Right atrium auricular region (tissue), 2 donors: ENCODE results near the gene FBXO42. TPM values are rescaled to one million over a fixed set of nuclear protein-coding genes. Genes with fewer than 3 reads are reported as not detected.

Experiments used
- DNase-seq: peaks from one replicate; pipeline ENCODE4 v3.0.0-alpha.2; 2019; ENCODE audit warnings: low spot score
- H3K27ac ChIP-seq, 2 donors: fragments of 200-600 bp; sonication (generic); 1 replicate in 1 of 2; 2 replicates in 1 of 2; pipeline ENCODE4 v1.5.1; 2016 to 2019
- H3K27me3 ChIP-seq, 2 donors: fragments of 200-600 bp; sonication (generic); one replicate each; pipeline versions ENCODE4 v1.5.1 to v1.6.0; 2017 to 2019
- H3K36me3 ChIP-seq: fragments of 200-600 bp; sonication (generic); one replicate; pipeline ENCODE4 v1.5.1; 2016
- H3K4me1 ChIP-seq, 2 donors: fragments of 200-600 bp; sonication (generic); one replicate each; pipeline versions ENCODE4 v1.5.1 to v1.6.0; 2017 to 2019
- H3K4me3 ChIP-seq, 2 donors: fragments of 200-600 bp; sonication (generic); 1 replicate in 1 of 2; 2 replicates in 1 of 2; pipeline ENCODE4 v1.5.1; 2017 to 2019; ENCODE audit warnings: mild to moderate bottlenecking in 1 of 2, moderate library complexity in 1 of 2
- H3K9me3 ChIP-seq, 2 donors: fragments of 200-600 bp; sonication (generic); one replicate each; pipeline ENCODE4 v1.5.1; 2019
- total RNA-seq, 2 donors: library from RNA; depleted of rRNA; stranded (reverse); fragments of >200 nt; gene quantifications; one replicate each; pipeline ENCODE4 v1.1.0, GENCODE V29; 2016
- TF ChIP-seq, protein P1 (sequence below), 2 donors: fragments of 200-600 bp; sonication (generic); IDR thresholded peaks; one replicate each; pipeline ENCODE4 v1.5.1; 2019; ENCODE audit warnings: antibody characterized with exemption in 2 of 2

Gene FBXO42
- total RNA-seq, 2 donors from 2014 or later = 11.9 to 16.5 TPM

DNA sequence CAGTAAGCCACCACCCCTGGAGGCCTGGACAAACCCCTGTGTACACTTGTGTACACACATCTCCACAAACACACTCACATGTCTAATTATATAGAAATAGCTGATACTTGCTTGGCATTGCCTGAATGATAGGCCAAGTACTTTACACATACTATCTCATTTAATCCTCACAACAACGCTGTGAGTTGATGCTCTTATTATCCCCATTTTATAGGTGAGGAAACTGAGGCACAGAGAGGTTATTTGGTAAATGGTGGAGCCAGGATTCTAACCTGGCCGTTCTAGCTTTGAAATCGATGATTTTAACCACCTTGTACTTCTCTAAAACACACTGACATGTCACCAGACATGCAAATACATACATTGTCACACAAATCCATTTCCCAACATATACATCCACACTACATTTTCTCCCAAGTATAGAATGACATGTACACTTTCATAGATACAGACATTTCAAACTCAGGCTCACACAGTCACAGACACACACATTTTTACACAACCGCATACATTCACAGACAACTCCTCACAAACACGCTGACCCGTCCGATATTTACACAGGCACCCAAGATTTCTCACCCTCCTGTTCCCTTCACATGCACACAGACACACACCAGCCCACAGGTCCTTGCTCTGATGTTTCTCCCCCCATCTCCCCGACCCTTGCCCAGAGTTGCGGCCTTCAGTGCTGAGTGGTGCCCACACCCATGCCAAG is 143.0 kb downstream of the FBXO42 start:
- peaks cover 0 to 22% of the 10 kb centered on the region in 2 donors for H3K4me1 ChIP-seq
- no peaks in the 10 kb centered on the region for H3K27me3 ChIP-seq
- H3K4me3 ChIP-seq = no peak overlapping the region
- H3K36me3 ChIP-seq = no peaks in the 10 kb centered on the region
- no peak for DNase-seq
- no peaks in the 10 kb centered on the region for H3K9me3 ChIP-seq
- TF ChIP-seq, protein P1, sequence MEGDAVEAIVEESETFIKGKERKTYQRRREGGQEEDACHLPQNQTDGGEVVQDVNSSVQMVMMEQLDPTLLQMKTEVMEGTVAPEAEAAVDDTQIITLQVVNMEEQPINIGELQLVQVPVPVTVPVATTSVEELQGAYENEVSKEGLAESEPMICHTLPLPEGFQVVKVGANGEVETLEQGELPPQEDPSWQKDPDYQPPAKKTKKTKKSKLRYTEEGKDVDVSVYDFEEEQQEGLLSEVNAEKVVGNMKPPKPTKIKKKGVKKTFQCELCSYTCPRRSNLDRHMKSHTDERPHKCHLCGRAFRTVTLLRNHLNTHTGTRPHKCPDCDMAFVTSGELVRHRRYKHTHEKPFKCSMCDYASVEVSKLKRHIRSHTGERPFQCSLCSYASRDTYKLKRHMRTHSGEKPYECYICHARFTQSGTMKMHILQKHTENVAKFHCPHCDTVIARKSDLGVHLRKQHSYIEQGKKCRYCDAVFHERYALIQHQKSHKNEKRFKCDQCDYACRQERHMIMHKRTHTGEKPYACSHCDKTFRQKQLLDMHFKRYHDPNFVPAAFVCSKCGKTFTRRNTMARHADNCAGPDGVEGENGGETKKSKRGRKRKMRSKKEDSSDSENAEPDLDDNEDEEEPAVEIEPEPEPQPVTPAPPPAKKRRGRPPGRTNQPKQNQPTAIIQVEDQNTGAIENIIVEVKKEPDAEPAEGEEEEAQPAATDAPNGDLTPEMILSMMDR (IDR thresholded peaks at IDR 0.05) = no peak
- H3K27ac ChIP-seq = no peak overlapping the region

DNA sequence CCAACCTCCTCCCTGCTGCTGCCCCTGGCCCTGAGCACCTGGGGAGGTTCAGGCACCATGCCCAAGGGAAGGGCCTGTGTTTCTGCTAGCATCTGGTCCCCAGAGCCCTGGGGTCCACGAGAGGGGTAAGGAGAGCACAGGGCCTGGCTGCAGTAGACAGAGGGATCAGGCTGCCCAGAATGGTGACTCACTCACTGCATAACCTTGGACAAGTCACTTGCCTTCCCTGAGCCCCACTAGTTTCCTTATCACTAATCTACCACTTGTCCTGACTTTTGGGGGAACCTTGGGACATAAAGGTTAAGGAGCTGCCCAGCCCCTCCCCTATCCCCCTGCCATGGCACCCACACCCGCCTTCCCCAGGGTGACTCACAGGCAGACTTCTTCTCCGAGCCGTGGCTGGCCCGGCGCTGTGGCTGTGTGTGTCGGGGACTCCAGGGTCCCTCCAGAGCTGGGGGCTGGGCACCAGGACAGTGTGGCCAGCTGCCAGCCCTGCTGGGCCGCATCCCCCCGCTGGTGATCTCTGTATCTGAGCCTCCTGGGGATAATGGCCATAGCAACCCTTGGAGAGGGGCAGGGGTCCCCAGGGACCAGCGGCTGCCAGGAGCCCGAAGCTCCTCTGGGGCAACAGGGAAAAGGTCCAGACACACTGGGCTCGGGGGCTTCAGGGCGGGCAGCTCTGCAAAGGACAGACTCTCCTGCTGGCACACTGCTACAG is 143.9 kb downstream of the FBXO42 start:
- no peak for DNase-seq
- Histone ChIP-seq H3K4me1 (peaks cover 0 to 22% of the 10 kb centered on the region in 2 donors), H3K27ac (no peak overlapping the region), H3K27me3 (no peaks in the 10 kb centered on the region), H3K4me3 (no peak overlapping the region), H3K36me3 (no peaks in the 10 kb centered on the region), H3K9me3 (no peaks in the 10 kb centered on the region)
- TF ChIP-seq, protein P1 (IDR thresholded peaks at IDR 0.05) = no peak

DNA sequence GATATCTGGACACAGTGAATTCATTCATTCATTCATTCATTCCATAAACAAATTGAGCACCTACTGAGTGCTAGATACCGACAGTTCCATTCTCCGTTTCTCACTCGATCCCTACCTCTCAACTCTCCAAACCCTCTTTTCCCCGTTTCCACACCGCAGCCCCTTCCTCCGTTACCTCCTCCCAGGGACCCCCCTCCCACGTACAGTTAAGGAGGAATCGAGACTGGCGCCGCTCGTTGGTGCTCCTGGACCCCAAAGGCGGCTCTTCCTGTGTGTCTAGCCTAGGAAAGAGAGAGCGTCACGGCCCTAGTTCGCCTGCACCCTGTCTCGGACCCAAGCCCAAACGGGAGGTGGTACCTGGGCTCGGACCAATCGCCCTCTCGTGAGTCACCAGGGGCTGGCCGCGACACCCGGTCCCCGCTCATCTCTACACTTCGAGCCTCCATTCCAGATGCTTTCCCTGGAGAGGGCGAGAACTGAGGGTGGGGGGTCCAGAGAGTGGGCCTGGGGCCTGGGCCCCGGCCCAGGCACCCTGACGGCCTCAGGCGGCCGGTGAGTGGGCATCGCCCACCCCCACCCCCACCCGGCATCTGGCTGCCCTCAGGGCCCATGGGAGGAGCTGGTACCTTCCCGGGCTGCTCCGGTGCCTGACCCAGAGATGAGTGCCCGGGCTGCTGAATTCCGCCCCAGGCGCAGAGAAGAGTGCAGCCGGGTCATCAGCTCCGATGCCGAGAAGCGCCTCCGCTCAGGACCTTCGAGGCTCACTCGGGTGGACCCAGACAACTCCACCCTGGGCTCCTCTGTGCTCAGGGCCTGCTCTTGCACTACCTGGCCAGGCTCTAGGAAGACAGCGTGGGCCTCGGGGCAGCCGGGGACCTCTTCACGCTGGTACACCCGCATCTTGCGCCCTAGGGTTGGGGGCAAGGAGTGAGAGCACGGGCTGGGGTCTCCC is 144.7 kb downstream of the FBXO42 start:
- peak overlapping the region; percentile 86 to 88 for H3K27ac ChIP-seq
- TF ChIP-seq, protein P1 (IDR thresholded peaks at IDR 0.05) = no peak
- no peak for DNase-seq
- no peaks in the 10 kb centered on the region for H3K27me3 ChIP-seq
- H3K9me3 ChIP-seq = no peaks in the 10 kb centered on the region
- H3K36me3 ChIP-seq = no peaks in the 10 kb centered on the region
- H3K4me1 ChIP-seq = peaks cover 0 to 22% of the 10 kb centered on the region in 2 donors
- H3K4me3 ChIP-seq = peak overlapping the region; percentile 35 to 67

DNA sequence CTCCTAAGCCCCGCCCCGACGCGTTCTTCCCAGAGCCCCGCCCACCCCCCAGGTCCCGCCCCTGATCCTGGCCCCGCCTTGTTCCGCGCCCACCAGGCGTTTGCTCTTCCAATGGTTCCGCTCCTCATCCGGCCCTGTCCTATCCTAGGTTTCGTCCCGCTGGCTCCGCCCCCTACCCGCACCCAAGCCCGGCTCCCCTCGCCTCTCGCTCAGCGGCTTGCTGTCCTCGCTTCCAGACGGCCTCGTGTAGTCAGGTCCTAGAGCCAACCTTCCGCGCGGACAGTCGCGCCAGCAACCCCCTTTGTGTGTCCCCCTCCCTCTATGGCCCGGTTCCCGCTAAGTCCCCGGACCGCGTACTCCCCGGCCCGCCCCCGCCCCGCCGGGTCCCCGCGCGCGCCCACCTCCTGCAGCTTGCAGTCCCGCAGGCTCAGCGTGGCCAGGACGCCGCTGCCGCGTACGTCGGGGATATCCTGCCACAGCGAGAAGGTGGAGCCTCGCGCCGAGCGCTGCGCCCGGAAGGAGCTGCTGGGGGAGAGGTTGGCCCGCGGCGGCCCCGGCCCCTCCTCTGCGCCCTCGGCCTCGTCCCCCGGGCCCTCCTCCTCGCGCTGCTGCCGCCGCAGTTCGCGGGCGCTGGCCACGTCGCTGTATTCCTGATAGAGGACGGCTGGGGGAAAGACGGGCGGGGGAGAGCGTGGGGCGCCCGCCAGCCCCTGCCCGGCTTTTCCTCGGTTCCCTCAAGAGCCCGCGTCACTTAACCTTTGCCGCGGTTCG is 145.5 kb downstream of the FBXO42 start:
- DNase-seq = peak; percentile 98
- H3K27ac ChIP-seq = peak overlapping the region; percentile 86 to 88
- H3K27me3 ChIP-seq = no peaks in the 10 kb centered on the region
- H3K36me3 ChIP-seq = no peaks in the 10 kb centered on the region
- H3K4me1 ChIP-seq = peaks cover 0 to 22% of the 10 kb centered on the region in 2 donors
- H3K9me3 ChIP-seq = no peaks in the 10 kb centered on the region
- TF ChIP-seq, protein P1 (IDR thresholded peaks at IDR 0.05) = no peak
- H3K4me3 ChIP-seq = peak overlapping the region; percentile 35 to 67
